ENCODE measurements around the gene LRRC4.

LRRC4 gene

DNA sequence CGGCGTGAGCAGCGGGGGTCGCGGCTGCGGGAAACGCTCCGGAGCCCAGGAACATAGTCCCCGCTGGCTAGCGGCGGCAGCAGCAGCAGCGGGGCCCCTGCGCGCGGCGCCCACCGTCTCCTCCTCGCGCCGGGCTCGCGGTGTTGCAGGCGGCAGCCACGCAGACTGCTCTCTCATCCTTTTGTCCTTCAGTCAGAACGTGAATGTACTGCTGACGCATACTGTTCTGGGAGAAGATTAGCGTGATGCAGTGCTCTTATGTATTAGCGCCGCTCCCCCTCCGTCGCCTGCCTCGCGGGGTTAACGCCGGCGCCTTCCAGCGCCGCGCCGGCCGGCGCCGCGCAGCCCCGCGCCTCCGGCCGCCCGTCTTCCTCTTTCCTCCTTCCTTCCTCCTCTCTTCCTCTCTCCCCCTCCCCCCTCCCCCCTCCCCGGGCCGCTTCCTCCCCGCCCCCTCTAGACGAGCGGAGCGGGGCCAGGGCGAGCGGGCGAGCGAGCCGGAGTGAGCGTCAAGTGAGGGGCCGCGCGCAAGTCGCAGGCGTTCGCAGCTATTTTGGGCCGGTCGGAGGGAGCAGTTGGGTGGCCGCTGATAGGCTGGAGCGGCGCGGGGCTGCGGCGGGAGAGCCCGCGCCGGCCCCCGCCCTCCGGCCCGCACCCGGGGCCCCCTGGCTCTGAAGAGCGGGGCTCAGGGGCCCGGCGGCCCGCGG lies 816 bp upstream of the LRRC4 start:
- peak; percentile 71 for DNase-seq (ENCODE audit: low spot score)

- DNase-seq (ENCODE audit: low spot score), result no peak
Measured at GRCh38 chr7:128030263-128030653, 979 bp downstream of the LRRC4 start.

DNA sequence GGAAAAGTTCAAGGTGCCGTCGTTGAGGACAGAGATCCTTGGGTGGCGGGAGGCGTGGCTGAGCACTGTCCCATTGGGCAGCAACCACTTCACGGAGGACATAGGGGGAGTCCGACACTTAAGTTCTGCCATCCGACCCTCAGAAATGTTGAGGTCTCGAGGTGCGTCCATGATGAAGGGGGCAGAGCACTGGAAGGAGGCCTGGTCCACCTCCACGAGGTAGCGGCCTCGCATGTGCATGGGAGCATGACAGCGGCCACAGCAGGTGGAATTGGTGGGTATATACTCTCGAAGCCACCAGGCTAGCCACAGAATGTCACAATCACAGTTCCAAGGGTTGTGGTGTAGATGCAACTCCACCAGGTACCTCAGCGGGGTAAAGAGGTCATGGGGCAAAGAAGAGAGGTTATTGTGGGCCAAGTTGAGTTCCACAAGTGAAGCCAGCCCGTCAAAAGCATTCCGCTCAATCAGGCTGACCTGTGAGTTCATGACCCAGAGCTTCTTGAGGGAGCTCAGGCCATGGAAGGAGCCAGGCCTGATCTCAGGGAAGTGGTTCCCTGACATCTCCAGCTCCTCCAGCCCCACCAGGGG lies 1.7 kb downstream of the LRRC4 start:
- no peak for DNase-seq (ENCODE audit: low spot score)

GRCh38 chr7:128027485-128027980 lies 3.7 kb downstream of the LRRC4 start:
- DNase-seq (ENCODE audit: low spot score), result no peak

GRCh38 chr7:128026551-128026950 lies 4.7 kb downstream of the LRRC4 start:
- no peak for DNase-seq (ENCODE audit: low spot score)

GRCh38 chr7:128025819-128026218 lies 5.4 kb downstream of the LRRC4 start:
- DNase-seq (ENCODE audit: low spot score), result no peak

- no peak for DNase-seq (ENCODE audit: low spot score)
Measured at GRCh38 chr7:128025380-128025779, 5.9 kb downstream of the LRRC4 start.

- no peak for DNase-seq (ENCODE audit: low spot score)
Measured at GRCh38 chr7:128024151-128024550, 7.1 kb downstream of the LRRC4 start.

DNA sequence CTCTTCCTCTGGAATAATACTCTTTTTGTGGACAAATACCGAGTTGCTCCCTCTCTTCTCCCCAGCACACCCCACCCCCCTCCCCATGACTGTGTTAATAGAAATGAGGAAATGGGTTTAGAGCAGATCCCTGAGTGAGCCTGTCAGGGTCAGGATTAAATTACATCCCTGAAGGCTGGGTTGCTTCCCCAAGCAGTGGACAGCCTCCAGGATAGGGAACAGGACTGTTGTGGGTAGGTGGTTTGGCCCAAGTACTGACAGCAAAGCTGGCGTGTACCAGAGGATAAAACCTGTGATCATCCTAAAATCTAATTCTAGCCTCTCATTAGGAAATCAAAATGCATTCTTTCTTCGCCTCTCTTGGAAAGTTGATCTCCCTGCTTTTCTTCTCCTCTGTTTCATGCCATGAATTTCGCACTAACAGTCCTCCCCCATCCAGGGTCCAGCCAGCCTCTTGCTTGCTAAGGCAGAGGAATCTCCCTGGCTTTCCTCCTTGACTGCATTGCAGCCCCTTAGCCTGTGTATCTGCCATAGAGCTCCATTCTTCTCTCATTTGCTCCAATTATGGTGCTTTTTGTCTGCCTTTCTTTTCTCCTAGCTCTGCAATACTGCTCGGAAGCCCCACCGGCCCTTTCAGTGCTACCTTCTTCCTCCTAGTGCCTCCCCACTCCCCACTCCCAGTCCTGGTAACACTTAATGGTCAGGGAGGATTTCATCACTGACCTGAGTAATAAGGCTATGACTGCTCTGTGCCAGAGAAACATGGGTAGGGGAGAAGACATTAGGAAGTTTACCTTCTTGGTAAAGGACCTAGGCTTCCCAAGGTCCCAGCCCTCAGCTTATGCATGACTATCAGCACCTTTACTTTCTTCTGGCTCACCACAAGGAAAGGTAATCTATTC lies 8.4 kb downstream of the LRRC4 start:
- DNase-seq (ENCODE audit: low spot score), result no peak

DNA sequence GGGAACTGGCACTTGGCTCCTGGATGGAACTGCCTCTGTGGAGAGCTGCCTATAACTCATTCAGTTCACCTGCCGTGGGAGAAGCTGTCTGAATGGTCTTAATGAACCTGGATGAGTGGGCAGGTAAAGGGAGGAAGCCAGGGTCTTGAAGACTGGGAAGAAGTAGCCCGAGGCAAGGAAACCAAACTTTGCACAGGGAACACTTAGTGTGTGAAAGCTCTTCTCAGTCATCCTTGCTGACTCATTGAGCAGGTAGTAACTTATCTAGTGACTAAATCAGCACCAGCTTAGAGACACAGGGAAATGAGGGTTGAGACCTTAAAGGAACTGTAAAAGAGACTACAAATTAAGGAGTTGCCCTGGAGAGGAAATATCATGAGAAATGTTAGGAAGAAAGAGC lies 9.9 kb downstream of the LRRC4 start:
- DNase-seq (ENCODE audit: low spot score), result no peak

GRCh38 chr7:128020159-128020558 lies 11.1 kb downstream of the LRRC4 start:
- DNase-seq (ENCODE audit: low spot score), result no peak

- no peak for DNase-seq (ENCODE audit: low spot score)
Measured at GRCh38 chr7:128019288-128019687, 11.9 kb downstream of the LRRC4 start.

DNA sequence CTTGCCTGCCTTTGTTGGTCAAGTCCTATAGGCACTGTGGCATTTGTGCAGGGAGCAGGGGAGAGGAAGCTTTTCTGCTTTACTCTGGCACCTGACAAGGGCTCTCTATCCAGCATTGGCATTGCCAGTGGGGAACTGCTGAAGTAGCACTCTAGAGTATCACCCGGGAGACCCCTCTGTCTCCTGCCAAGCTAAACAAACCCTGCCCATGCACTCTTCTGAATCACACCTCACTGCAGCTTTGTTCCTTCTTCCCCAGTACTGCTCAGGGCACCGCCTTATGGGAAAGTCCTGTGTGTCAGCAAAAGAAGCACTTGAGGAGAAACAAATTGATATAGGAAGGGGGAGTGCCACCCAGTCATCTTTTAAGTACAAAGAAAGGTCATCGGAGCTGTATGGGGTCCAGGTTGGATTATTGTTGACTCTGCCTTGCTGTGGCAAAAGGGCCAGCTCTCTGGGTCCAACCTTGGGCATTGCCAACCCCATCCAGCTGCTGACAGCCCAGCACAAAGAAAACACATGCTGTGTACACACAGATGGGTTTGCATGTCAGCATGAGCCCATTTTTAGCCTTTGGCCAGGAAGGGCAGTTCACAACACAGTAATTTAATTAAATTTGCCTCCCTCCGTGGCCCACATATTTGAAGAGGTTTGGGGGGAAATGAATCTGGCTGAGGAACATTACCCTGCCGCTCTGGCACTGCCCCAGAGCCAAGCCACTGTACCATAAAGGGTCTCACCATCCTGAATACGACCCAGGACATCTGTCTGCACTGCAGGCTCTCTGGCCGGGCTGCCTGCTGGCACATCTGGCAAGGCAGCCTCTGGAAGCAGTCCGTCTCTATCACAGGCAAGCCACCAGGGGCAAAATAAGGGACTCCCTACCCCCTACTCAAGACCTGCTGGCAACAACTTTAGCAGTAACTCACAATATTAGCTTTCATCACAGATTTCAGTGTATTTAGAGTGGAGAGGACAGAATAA lies 13.1 kb downstream of the LRRC4 start:
- DNase-seq (ENCODE audit: low spot score), result no peak

- DNase-seq (ENCODE audit: low spot score), result no peak
Measured at GRCh38 chr7:128017460-128017859, 13.8 kb downstream of the LRRC4 start.

DNA sequence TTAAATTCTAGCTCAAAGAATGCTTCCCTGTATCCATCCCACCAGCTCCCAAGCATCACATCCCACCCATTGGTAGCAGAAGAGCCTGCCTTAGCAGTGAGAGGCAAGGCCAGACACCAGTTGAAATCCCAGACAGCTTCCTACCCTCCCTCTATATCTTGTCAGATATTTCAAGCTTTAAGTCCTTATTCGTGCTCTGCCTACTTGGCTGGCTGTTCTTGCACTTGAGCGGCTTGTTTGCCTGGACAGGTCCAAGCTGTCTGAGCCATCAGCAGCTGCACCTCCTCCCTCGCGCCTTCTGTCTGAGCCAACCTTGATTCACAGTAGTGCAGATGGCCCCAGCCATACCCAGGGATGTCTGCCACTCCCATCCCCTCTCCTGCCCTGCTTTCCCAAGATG lies 16.4 kb downstream of the LRRC4 start:
- DNase-seq (ENCODE audit: low spot score), result no peak

GRCh38 chr7:128011131-128011661 lies 20.0 kb downstream of the LRRC4 start:
- DNase-seq (ENCODE audit: low spot score), result no peak

- peak; percentile 42 for DNase-seq (ENCODE audit: low spot score)
Measured at GRCh38 chr7:128010391-128011127, 20.7 kb downstream of the LRRC4 start.

DNA sequence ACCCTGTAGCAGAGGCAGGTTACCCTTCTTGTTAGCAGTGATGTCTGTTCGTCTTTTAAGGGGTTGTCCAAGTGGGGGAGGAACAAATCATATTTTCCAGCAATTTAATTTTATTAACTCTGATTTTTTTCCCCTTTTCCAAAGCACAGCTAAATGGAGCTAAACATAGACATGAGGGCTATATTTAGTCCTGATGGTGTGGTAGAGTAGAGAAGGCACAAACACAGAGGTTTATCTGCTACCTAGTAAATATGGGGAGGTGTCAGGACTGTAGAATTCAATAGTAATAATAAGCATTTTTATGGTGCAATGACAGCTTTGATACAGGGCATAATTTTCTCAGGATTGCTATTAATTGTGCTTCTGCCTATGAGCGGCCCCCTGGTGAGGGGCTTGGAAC lies 22.5 kb downstream of the LRRC4 start:
- no peak for DNase-seq (ENCODE audit: low spot score)

GRCh38 chr7:128008141-128008540 lies 23.1 kb downstream of the LRRC4 start:
- DNase-seq (ENCODE audit: low spot score), result no peak

DNA sequence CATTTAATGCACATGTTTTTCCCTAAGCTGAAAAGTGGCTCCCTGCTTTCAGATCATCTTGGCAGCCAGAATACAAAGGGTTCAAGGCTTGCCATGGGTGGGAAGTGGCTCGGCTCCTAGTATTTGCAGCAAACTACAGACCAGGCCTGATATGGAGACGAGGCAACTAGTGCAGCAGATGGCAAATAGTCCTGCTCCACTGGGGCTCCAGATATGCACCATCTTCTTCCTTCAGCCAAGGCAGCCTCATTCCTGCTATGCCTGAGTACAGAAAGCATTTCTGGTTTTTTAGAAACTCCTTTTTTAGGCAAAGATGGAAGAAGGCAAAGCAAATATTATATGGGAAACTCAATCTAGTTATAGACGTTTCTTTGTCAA lies 23.9 kb downstream of the LRRC4 start:
- DNase-seq (ENCODE audit: low spot score), result no peak

Measured in germinal center (tissue), 1 donor.